WERI-Rb-1 (cell line): ENCODE results near the gene HEG1.

Experiments
- DNase-seq: peaks from one replicate; pipeline ENCODE4 v3.0.0-alpha.2; 2020
- H3K27ac ChIP-seq: fragments of 250-450 bp; sonication (Bioruptor Pico); 2 replicates; pipeline ENCODE4 v1.5.1; 2020; ENCODE audit warnings: mild to moderate bottlenecking, moderate library complexity
- H3K27me3 ChIP-seq: fragments of 250-450 bp; sonication (Bioruptor Pico); 2 replicates; pipeline ENCODE4 v1.5.1; 2021; ENCODE audit warnings: mild to moderate bottlenecking, low read depth, moderate library complexity; ENCODE audit not compliant: insufficient read depth, severe bottlenecking
- H3K36me3 ChIP-seq: fragments of 250-450 bp; sonication (Bioruptor Pico); 2 replicates; pipeline ENCODE4 v1.5.1; 2020; ENCODE audit warnings: mild to moderate bottlenecking, moderate library complexity
- H3K4me3 ChIP-seq: 2 replicates; pipeline ENCODE4 v1.5.1; 2011; ENCODE audit warnings: low read depth, mild to moderate bottlenecking, control low read depth, low read length
- H3K9me3 ChIP-seq: fragments of 250-450 bp; sonication (Bioruptor Pico); 2 replicates; pipeline ENCODE4 v1.5.1; 2021; ENCODE audit warnings: mild to moderate bottlenecking, moderate library complexity; ENCODE audit not compliant: severe bottlenecking
- TF ChIP-seq, protein P1 (sequence below): IDR thresholded peaks from 2 replicates; pipeline ENCODE4 v1.5.1; 2011; ENCODE audit warnings: low read depth, mild to moderate bottlenecking, control low read depth, inconsistent platforms, low read length

The HEG1 gene

DNA sequence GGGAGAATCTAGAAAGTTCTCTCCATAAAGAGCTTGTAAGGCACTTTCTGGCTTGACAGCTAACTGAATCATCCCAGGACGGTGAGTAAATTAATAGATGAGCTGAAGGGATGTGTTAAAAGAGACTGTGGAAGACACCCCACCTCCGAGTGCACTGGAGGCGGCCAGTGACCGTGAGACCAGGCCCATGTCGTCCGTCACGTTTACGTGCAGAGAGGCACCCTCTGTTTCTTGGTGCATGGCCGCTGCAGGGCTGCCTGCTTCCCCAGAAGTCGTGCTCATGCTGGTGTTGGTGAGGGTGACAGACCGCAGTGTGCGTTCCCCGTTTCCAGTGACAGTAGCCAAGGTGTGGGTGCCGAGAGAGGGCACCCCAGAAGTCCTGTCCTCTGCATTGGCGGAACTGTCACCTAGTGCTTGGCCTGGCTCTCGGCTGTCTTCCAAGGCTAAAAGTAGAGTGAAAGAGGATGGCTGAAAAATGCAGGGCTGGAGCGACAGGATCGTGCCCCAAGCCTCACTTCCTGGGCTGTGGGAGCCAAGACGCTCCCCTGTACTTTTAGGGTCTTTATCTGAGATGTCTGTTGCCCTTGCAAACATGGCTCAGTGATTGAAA, 41.1 kb downstream of the HEG1 start:
- Histone ChIP-seq H3K9me3 (no peaks in the 10 kb centered on the region), H3K27ac (0 out of 2 replicates have a peak overlapping the region, but pooled peaks have one; percentile 23), H3K36me3 (peaks cover 93% of the 10 kb centered on the region), H3K27me3 (no peaks in the 10 kb centered on the region), H3K4me3 (no peak overlapping the region)
- TF ChIP-seq, protein P1, sequence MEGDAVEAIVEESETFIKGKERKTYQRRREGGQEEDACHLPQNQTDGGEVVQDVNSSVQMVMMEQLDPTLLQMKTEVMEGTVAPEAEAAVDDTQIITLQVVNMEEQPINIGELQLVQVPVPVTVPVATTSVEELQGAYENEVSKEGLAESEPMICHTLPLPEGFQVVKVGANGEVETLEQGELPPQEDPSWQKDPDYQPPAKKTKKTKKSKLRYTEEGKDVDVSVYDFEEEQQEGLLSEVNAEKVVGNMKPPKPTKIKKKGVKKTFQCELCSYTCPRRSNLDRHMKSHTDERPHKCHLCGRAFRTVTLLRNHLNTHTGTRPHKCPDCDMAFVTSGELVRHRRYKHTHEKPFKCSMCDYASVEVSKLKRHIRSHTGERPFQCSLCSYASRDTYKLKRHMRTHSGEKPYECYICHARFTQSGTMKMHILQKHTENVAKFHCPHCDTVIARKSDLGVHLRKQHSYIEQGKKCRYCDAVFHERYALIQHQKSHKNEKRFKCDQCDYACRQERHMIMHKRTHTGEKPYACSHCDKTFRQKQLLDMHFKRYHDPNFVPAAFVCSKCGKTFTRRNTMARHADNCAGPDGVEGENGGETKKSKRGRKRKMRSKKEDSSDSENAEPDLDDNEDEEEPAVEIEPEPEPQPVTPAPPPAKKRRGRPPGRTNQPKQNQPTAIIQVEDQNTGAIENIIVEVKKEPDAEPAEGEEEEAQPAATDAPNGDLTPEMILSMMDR = no peak
- no peak for DNase-seq

DNA sequence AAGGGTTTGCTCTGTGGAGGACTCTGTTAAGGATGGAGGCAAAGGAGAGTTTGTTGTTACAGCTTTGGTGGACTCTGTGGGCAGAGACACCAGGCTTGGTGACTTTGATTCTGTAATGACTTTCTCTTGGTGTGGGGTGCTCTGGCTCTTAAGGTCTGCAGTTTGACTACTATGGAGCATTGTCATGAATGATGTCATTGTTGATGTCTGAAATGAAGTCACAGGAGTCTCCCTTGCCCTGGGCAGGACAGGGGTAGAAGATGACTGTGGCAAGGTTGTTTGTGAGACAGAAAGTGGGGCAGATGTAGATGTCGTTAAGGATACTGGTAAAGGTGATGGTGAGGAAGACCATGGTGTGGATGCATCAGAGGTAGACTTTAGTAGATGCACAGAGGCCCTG, 42.7 kb downstream of the HEG1 start:
- Histone ChIP-seq H3K9me3 (no peaks in the 10 kb centered on the region), H3K27me3 (no peaks in the 10 kb centered on the region), H3K27ac (peak overlapping the region; percentile 85), H3K36me3 (peaks cover 94% of the 10 kb centered on the region), H3K4me3 (no peak overlapping the region)
- TF ChIP-seq, protein P1 = no peak
- no peak for DNase-seq

GRCh38 chr3:125011941-125012340, 43.9 kb downstream of the HEG1 start:
- H3K4me3 ChIP-seq = no peak overlapping the region
- no peaks in the 10 kb centered on the region for H3K9me3 ChIP-seq
- no peaks in the 10 kb centered on the region for H3K27me3 ChIP-seq
- peaks cover 94% of the 10 kb centered on the region for H3K36me3 ChIP-seq
- DNase-seq = peak; percentile 90
- TF ChIP-seq, protein P1 = no peak
- H3K27ac ChIP-seq = peak overlapping the region; percentile 85

- Histone ChIP-seq H3K36me3 (peaks cover 95% of the 10 kb centered on the region), H3K27me3 (no peaks in the 10 kb centered on the region), H3K9me3 (no peaks in the 10 kb centered on the region), H3K27ac (peak overlapping the region; percentile 8; the same call in 1 of the 2 replicates), H3K4me3 (no peak overlapping the region)
- no peak for DNase-seq
- TF ChIP-seq, protein P1 = no peak
These were observed 45.4 kb downstream of the HEG1 start for GRCh38 chr3:125010393-125010792.

- DNase-seq = no peak
- no peaks in the 10 kb centered on the region for H3K9me3 ChIP-seq
- peaks cover 95% of the 10 kb centered on the region for H3K36me3 ChIP-seq
- H3K27me3 ChIP-seq = no peaks in the 10 kb centered on the region
- TF ChIP-seq, protein P1 = no peak
- no peak overlapping the region for H3K4me3 ChIP-seq
- peak overlapping the region; percentile 49 for H3K27ac ChIP-seq
These were observed 47.0 kb downstream of the HEG1 start for GRCh38 chr3:125008766-125009165.

GRCh38 chr3:125006291-125006731, 49.5 kb downstream of the HEG1 start:
- Histone ChIP-seq H3K4me3 (no peak overlapping the region), H3K9me3 (no peaks in the 10 kb centered on the region), H3K36me3 (peaks cover 97% of the 10 kb centered on the region), H3K27me3 (no peaks in the 10 kb centered on the region), H3K27ac (peak overlapping the region; percentile 63)
- TF ChIP-seq, protein P1 = no peak
- DNase-seq = no peak
